ENCODE data around the gene GCLM.
"Not testable (repeated sequence)": the region's sequence is repeated elsewhere in the genome, so short reads cannot be mapped to it uniquely, and the experiment has no call there.

GCLM gene, protein sequence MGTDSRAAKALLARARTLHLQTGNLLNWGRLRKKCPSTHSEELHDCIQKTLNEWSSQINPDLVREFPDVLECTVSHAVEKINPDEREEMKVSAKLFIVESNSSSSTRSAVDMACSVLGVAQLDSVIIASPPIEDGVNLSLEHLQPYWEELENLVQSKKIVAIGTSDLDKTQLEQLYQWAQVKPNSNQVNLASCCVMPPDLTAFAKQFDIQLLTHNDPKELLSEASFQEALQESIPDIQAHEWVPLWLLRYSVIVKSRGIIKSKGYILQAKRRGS

GRCh38 chr1:93909146-93910050, at the start of gene GCLM:
TSS of gene GCLM (minus strand) at chr1:93909430. CDS start at chr1:93909163, 267 bp downstream.
- FAIRE-seq (peak; percentile 96), DNase-seq (ENCODE audit: insufficient read length, low spot score) (peak; percentile 88)
- peak; percentile 49 for TF ChIP-seq POLR2A (IDR thresholded peaks at IDR 0.05; ENCODE audit: low read depth, low read length)

GRCh38 chr1:93958726-93959100, 49.5 kb upstream of the GCLM start:
- no peak for TF ChIP-seq POLR2A (IDR thresholded peaks at IDR 0.05; ENCODE audit: low read depth, low read length)
- DNase-seq (ENCODE audit: insufficient read length, low spot score) = no peak
- no peak for FAIRE-seq

GRCh38 chr1:93958032-93958725, 48.9 kb upstream of the GCLM start:
- FAIRE-seq = no peak
- TF ChIP-seq POLR2A (IDR thresholded peaks at IDR 0.05; ENCODE audit: low read depth, low read length) = no peak

DNA sequence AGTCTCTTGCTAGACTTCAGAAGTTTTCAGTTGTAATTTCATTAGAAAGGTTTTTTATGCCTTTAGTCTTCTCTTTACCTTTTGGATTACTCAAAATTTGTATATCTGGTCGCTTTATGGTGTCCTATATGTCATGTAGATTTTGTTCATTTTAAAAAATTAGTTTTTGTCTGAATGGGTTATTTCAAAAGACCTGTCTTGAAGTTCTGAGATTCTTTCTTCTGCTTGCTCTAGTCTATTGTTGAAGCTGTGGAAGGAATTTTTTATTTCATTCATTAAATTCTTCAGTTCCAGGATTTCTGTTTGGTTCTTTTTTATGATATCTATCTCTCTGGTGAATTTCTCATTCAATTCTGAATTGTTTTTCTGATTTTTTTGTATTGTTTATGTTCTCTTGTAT, 46.5 kb upstream of the GCLM start:
- FAIRE-seq (no peak), DNase-seq (ENCODE audit: insufficient read length, low spot score) (no peak)
- TF ChIP-seq POLR2A (IDR thresholded peaks at IDR 0.05; ENCODE audit: low read depth, low read length) = no peak

More at GRCh38 chr1:93958032-93958725, 48.9 kb upstream of the GCLM start:
- no peak for DNase-seq (ENCODE audit: insufficient read length, low spot score)

GRCh38 chr1:93947002-93947686, 37.9 kb upstream of the GCLM start:
- FAIRE-seq = not testable (repeated sequence)

DNA sequence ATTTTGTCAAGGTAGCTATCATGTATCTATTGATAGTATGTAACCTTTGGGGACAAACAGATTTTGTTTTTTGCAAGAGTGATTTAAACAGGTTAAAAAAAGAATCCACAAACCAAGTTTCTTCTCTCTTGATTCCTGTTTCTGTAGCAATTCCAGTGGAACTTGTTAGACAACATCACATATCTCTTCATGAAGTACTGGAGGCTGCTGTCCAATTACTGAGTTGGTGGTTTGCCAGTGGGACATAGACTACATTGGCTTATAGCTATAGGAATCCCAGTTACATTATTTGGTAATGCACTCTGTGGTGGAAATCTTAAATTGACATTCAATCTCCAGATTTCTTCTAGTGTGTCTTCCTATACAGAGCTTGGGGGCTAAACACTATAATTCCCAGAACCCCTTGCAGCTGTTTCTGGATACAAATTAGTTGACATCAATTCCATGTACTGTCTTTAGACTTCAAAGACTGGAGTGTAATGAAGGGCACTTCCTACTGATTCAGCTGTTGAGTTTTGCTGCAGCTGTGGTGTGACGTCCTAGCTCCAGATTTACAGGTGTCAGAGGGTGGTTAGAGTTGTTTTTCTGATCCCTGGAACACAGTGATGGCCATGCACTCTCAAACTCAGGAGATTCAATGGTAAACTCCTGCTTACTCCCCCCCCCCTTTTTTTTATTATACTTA, 29.4 kb upstream of the GCLM start:
- no peak for DNase-seq (ENCODE audit: insufficient read length, low spot score)
- TF ChIP-seq POLR2A (IDR thresholded peaks at IDR 0.05; ENCODE audit: low read depth, low read length) = no peak
- FAIRE-seq = no peak

More at GRCh38 chr1:93947002-93947686, 37.9 kb upstream of the GCLM start:
- DNase-seq (ENCODE audit: insufficient read length, low spot score) = not testable (repeated sequence)

GRCh38 chr1:93937997-93938396, 28.8 kb upstream of the GCLM start:
- no peak for TF ChIP-seq POLR2A (IDR thresholded peaks at IDR 0.05; ENCODE audit: low read depth, low read length)
- DNase-seq (ENCODE audit: insufficient read length, low spot score) = no peak
- FAIRE-seq = no peak

- FAIRE-seq (no peak), DNase-seq (ENCODE audit: insufficient read length, low spot score) (no peak)
- TF ChIP-seq POLR2A (IDR thresholded peaks at IDR 0.05; ENCODE audit: low read depth, low read length) = no peak
Measured at GRCh38 chr1:93925206-93925605, 16.0 kb upstream of the GCLM start.

DNA sequence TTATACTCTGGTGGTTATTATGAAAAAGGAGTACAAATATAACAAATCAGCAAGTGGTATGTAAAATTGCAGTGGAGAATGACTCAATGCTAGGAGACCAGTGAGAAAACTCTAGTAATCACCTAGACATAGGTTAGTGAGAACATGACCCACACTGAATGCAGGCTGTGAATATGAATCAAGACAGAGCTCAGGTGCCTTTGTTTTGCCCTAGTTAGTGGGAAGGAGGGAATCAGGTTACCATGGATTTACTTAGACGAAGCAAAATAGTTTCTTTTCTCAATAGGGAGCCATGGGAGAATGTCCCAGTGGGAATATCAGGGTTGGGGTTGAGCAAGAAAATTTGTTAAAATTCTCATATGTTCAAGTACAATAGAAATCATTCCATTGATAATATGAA, 10.6 kb upstream of the GCLM start:
- FAIRE-seq (no peak), DNase-seq (ENCODE audit: insufficient read length, low spot score) (no peak)
- no peak for TF ChIP-seq POLR2A (IDR thresholded peaks at IDR 0.05; ENCODE audit: low read depth, low read length)

DNA sequence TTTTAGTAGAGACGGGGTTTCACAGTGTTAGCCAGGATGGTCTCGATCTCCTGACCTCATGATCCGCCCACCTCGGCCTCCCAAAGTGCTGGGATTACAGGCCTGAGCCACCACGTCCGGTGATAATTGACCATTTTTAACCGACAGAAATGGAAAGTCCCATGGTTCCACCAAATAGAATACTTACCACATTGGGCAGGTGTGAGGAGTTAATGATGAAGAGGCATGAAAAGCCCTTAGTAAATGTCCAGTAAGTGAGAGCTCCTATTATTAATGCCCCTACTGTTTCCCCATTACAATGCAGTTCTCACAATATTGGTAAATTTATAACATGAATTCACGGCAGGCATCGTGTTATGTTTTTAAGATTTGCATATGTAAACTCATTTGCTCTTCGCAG, 8.1 kb upstream of the GCLM start:
- no peak for FAIRE-seq
- DNase-seq (ENCODE audit: insufficient read length, low spot score) = no peak
- no peak for TF ChIP-seq POLR2A (IDR thresholded peaks at IDR 0.05; ENCODE audit: low read depth, low read length)

GRCh38 chr1:93910880-93911279, 1.6 kb upstream of the GCLM start:
- not testable (repeated sequence) for DNase-seq (ENCODE audit: insufficient read length, low spot score); FAIRE-seq

GRCh38 chr1:93910305-93910704, 1.1 kb upstream of the GCLM start:
- DNase-seq (ENCODE audit: insufficient read length, low spot score) (no peak), FAIRE-seq (no peak)
- TF ChIP-seq POLR2A (IDR thresholded peaks at IDR 0.05; ENCODE audit: low read depth, low read length) = no peak
